Activated T-cell treated with anti-CD3 and anti-CD28 coated beads for 1 hour (primary cell): ENCODE data around the gene CCND3.
A peak's percentile ranks its signal among the peaks of the same experiment; 100 is the strongest.

Experiments
- DNase-seq: peaks from one replicate; pipeline ENCODE4 v3.0.0-alpha.2; 2020; ENCODE audit warnings: low read depth

The CCND3 gene

GRCh38 chr6:41921712-41921998, 20.0 kb downstream of the CCND3 start:
- no peak for DNase-seq

GRCh38 chr6:41920921-41921711, 20.5 kb downstream of the CCND3 start, which contains the start of the genes BYSL and MED20:
TSS of gene BYSL (plus strand) at chr6:41921499. CDS start at chr6:41921563, 64 bp downstream.
TSS of gene MED20 (minus strand) at chr6:41921139. CDS start at chr6:41921018, 121 bp downstream.
- peak; percentile 95 for DNase-seq

- no peak for DNase-seq
Observed at GRCh38 chr6:41917528-41917927, 24.1 kb downstream of the CCND3 start.

GRCh38 chr6:41914869-41915530, 26.6 kb downstream of the CCND3 start:
- DNase-seq, result no peak

- no peak for DNase-seq
Observed at GRCh38 chr6:41914343-41914742, 27.3 kb downstream of the CCND3 start.

- no peak for DNase-seq
Observed at GRCh38 chr6:41909727-41910126, 31.9 kb downstream of the CCND3 start.

- peak; percentile 43 for DNase-seq
Observed at GRCh38 chr6:41901882-41902519, 39.6 kb downstream of the CCND3 start.

GRCh38 chr6:41900861-41901260, 40.7 kb downstream of the CCND3 start:
- DNase-seq, result no peak

- no peak for DNase-seq
Observed at GRCh38 chr6:41896281-41896680, 45.3 kb downstream of the CCND3 start.

GRCh38 chr6:41895300-41896233, 46.0 kb downstream of the CCND3 start, which contains the start of gene USP49:
TSS of gene USP49 (minus strand) at chr6:41895375. CDS start at chr6:41806983, 88,392 bp downstream.
- DNase-seq, result peak; percentile 89

- no peak for DNase-seq
Observed at GRCh38 chr6:41894366-41895299, 47.0 kb downstream of the CCND3 start.

GRCh38 chr6:41892921-41893564, 48.6 kb downstream of the CCND3 start:
- no peak for DNase-seq

GRCh38 chr6:41887331-41887751, 54.3 kb downstream of the CCND3 start:
- DNase-seq, result no peak

GRCh38 chr6:41885930-41886329, 55.7 kb downstream of the CCND3 start:
- DNase-seq, result no peak

GRCh38 chr6:41884957-41885356, 56.7 kb downstream of the CCND3 start:
- DNase-seq, result no peak
